ENCODE data around the gene CDYL.

CDYL gene

GRCh38 chr6:4910037-4910760 lies 134.0 kb downstream of the CDYL start:
- no peak for DNase-seq

GRCh38 chr6:4912559-4912958 lies 136.4 kb downstream of the CDYL start:
- no peak for DNase-seq

GRCh38 chr6:4913705-4914419 lies 137.7 kb downstream of the CDYL start:
- no peak for DNase-seq

- DNase-seq = peak; percentile 32
These were observed 138.4 kb downstream of the CDYL start for GRCh38 chr6:4914420-4915159.

GRCh38 chr6:4916954-4917561 lies 140.9 kb downstream of the CDYL start:
- no peak for DNase-seq

- no peak for DNase-seq
These were observed 144.8 kb downstream of the CDYL start for GRCh38 chr6:4920914-4921410.

- DNase-seq = no peak
These were observed 146.4 kb downstream of the CDYL start for GRCh38 chr6:4922488-4923037.

GRCh38 chr6:4923081-4923480 lies 146.9 kb downstream of the CDYL start:
- DNase-seq = no peak

- DNase-seq = no peak
These were observed 148.6 kb downstream of the CDYL start for GRCh38 chr6:4924661-4925271.

GRCh38 chr6:4925580-4925979 lies 149.4 kb downstream of the CDYL start:
- DNase-seq = no peak

GRCh38 chr6:4928426-4928825 lies 152.2 kb downstream of the CDYL start:
- DNase-seq = no peak

- no peak for DNase-seq
These were observed 153.0 kb downstream of the CDYL start for GRCh38 chr6:4929097-4929718.

GRCh38 chr6:4930025-4930691 lies 154.0 kb downstream of the CDYL start:
- DNase-seq = no peak

GRCh38 chr6:4931530-4932227 lies 155.5 kb downstream of the CDYL start:
- DNase-seq = no peak

- no peak for DNase-seq
These were observed 156.2 kb downstream of the CDYL start for GRCh38 chr6:4932228-4932903.

GRCh38 chr6:4935486-4935885 lies 159.3 kb downstream of the CDYL start:
- DNase-seq = no peak

GRCh38 chr6:4935975-4936680 lies 159.9 kb downstream of the CDYL start:
- DNase-seq = no peak

GRCh38 chr6:4936681-4937041 lies 160.5 kb downstream of the CDYL start:
- no peak for DNase-seq

- DNase-seq = no peak
These were observed 161.2 kb downstream of the CDYL start for GRCh38 chr6:4937414-4937813.

- DNase-seq = no peak
These were observed 163.0 kb downstream of the CDYL start for GRCh38 chr6:4939241-4939640.

All from T1000 (cell line).